Right lobe of liver (tissue), 4 donors: ENCODE measurements around the gene PPP1R10.

Experiments
- POLR2A ChIP-seq: fragments of 450-650 bp; IDR thresholded peaks from one replicate; pipeline ENCODE4 v1.6.1; 2017; ENCODE audit warnings: antibody characterized with exemption, mild to moderate bottlenecking
- TF ChIP-seq, protein P1 (sequence below), 4 donors: fragments of 200-600 bp in 3 of 4; fragments of 450-650 bp in 1 of 4; IDR thresholded peaks; one replicate each; pipeline versions ENCODE4 v1.5.1 to v1.8.0; 2016 to 2022; ENCODE audit warnings: antibody characterized with exemption in 4 of 4, mild to moderate bottlenecking in 2 of 4
- donor health status: DM: no; HTN: no; CAD: no.
- donor health status: DM: no; HTN: no; CAD: no.
- donor health status: DM: no; HTN: yes; CAD: no.

DNA sequence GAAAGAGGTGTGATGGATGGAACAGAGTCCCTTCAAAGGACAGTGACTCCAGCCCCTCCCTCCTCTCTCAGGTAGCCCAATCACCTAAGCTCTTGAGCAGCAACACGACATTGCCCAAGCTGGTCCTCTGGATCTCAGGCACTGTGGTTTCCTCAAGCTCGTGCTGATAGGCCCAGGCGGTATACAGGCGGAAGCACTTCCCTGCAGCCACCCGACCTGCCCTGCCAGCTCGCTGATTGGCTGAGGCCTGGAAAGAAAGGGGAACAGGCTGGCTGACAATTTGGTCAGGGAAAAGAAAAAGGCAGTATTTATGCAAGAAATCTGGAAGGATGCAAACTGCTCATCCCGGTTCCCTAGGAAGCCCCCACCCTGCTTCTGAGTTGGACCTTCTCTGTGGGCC is 39.5 kb upstream of the PPP1R10 start:
- no peak for TF ChIP-seq POLR2A
- TF ChIP-seq, protein P1, sequence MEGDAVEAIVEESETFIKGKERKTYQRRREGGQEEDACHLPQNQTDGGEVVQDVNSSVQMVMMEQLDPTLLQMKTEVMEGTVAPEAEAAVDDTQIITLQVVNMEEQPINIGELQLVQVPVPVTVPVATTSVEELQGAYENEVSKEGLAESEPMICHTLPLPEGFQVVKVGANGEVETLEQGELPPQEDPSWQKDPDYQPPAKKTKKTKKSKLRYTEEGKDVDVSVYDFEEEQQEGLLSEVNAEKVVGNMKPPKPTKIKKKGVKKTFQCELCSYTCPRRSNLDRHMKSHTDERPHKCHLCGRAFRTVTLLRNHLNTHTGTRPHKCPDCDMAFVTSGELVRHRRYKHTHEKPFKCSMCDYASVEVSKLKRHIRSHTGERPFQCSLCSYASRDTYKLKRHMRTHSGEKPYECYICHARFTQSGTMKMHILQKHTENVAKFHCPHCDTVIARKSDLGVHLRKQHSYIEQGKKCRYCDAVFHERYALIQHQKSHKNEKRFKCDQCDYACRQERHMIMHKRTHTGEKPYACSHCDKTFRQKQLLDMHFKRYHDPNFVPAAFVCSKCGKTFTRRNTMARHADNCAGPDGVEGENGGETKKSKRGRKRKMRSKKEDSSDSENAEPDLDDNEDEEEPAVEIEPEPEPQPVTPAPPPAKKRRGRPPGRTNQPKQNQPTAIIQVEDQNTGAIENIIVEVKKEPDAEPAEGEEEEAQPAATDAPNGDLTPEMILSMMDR (IDR thresholded peaks at IDR 0.05), result no peak
